HTERT RPE-1 (cell line): ENCODE results near the gene GRAP2.
"Not testable (repeated sequence)": the region's sequence is repeated elsewhere in the genome, so short reads cannot be mapped to it uniquely, and the experiment has no call there.

ENCODE experiments used
- in situ Hi-C: fragments of 300-500 bp; cut with MboI; formaldehyde crosslinking; loops from 4 replicates; pipeline ENCODE4 v1.14.3; 2020; ENCODE audit warnings: low sequenced_read_pairs

GRAP2 gene

DNA sequence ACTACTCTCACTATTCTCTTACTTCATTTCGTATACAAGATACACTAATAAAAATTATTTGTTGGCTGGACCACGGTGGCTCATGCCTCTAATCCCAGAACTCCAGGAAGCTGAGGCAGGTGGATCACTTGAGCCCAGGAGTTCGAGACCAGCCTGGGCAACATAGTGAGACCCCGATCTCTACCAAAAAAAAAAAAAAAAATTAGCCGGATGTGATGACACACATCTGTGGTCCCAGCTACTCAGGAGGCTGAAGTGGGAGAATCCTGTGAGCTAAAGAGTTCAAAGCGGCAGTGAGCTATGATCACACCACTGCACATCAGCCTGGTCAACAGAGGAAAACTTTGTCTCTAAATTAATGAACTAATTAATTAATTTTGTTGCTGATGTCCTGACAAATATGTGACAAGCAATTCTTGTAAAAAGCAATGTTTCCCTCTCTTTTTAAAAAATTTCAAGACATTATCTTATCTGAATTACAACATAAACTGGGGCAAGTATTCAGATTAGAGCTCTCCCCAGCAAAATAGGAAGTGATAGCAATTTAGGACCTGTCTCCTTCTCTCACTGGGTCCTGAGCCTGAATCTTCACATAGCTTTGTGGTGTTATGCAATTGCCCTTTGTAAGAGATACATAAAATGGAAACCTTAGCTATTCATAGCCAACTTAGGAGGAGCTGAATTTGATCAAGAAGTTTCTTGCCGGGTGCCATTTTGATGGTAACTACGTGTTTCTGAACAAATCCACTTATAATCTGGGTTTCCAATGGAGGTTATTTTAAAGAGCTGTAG, 41.8 kb downstream of the GRAP2 start:
- in situ Hi-C loops = no loop called here

- in situ Hi-C loops = no loop called here
Observed at GRCh38 chr22:39943337-39943736, 42.5 kb downstream of the GRAP2 start.

DNA sequence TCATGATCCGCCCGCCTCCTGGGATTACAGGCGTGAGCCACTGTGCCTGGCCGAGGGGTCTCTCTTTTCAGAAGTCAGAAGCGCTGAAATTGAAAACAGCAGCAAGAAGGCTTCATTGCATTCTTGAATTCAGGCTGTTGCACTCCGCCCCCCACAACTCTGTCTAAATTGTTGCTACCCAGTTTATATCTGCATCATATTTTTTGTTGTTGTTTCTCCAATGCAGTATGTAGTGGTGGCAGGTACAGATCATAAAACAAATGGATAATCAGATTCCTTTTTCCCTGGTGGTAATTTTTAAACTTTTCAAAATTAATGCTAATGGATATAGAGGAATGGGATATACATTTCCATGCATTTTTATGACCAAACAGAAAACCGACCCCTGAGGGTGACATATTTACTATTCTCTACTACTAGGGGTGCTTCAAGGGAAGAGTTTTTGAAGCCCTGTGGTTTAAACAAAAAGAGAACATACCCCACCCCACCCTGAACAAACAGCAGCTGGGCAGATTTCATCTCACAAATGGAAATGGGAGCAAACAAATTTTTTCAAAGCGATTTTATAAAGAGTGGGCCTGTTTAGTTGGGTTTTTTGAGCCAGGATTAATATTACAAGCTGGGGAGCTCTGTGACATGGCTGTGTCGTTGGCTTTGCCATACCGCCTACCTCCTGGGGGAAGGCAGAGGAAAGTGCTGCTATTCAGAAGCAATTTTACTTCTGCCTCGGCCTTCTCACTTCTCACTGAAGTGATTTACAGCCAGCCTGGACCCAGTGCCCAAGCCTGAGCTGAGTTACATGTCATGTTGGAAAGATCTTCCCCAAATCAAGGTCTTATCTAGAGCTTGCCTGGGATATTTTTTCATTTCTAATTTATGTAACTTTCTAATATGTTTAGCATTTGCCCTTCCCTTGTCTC, 43.3 kb downstream of the GRAP2 start:
- in situ Hi-C loops = no loop called here

DNA sequence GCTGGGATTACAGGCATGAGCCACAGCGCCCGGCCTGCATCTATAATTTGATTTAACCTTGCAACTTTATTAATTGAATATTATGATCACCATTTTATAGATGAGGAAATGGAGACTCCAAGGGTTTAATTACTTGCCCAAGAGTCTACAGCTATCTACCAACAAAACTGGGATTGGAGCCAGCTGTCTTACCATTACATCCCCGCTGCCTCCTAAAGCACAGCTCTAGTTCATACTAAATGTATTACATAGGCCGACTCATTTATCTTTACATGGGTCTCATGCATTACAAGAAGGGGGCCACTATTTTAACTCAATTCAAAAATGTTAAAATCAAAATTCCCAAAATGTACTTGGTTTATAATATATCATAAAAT, 45.2 kb downstream of the GRAP2 start:
- in situ Hi-C loops = no loop called here

- in situ Hi-C loops = no loop called here
Observed at GRCh38 chr22:39946503-39947219, 45.8 kb downstream of the GRAP2 start.

DNA sequence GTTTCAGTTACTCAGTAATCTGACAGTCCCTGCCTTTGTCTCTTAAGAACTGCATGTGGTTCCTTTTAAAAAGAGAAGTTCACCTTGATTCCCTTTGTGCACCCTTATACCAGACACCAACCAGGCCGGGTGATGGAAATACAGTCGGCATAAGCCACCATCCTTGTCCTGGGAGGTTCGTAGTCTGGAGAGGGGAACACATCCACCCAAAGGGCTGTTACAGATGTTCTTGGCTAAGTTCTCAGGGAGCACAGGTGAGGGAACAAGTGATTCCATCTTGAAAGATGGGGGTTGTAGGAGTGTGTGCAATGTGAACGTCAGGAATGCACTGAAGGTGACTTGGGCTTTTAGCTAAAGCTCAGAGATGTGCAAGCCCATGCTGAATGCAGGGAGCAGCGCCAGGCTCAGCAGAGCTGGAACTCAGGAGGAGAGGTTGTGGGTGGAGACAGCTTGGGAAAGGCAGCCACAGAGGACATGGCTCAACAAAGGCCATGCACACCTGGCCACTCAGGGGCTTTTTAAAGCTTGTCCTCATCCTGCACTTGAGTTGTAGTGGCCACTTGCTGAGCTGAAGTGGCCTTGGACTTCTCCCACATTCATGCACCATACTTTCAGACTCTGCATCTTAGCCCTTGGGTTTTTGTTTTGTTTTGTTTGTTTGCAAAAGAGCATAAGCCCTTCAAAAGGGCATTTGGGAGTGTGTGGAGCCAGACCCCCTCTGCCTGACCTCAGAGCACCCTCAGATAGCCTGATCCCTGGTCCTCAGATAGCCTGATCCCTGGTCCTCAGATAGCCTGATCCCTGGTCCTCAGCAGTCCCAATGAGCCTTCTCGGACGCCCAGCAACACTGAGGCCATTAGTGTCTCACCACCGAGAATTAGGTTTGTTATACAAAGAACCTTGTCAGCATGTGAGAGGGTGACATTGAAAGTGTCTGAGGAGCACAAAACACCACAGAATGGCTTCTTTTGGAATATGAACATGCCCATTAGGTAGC, 46.6 kb downstream of the GRAP2 start:
- in situ Hi-C loops = no loop called here

GRCh38 chr22:39949964-39950737, 49.3 kb downstream of the GRAP2 start:
- in situ Hi-C loops = no loop called here

DNA sequence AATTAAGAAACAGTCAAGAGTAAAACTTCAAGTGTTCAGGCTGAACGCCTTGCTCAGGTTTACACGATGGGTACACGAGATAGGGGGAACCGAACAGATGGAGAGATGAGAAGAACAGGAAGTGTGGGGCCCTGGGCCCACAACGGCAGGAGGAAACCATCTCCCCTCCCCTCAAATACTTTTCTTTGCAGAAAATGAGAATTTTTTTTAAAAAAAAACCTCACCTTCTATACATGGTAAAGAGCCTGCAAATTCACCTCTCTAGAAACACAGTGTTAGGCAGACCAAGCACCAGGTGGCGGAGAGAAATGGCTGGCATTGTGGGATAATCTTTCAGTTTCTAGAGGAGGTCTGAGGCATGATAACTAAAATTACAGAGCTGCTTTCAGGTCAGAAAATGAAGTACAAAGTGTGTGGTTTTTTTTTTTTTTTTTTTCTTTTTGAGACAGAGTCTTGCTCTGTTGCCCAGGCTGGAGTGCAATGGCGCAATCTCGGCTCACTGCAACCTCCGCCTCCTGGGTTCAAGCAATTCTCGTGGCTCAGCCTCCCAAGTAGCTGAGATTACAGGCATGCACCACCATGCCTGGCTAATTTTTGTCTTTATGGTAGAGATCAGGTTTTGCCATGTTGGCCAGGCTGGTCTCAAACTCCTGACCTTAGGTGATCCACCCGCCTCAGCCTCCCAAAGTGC, 50.9 kb downstream of the GRAP2 start:
- in situ Hi-C loops = not testable (repeated sequence)

DNA sequence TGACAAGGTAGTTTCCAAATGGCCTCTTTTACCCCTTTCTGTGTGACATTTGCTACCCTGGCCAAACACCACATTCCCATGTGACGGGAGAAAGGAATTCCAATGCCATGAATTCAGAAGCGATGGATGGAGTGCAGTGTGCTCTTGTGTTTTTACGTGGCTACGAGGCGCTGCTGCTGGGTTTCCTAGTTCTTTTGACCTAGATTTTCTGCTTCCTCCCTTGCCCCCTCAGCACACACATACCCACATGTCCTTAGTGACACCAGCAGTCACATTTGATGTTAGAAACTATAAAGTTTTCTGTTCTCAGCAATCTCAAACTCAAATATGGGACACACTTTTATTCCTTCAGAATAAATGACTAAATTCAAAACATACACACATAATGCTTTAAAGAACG, 51.5 kb downstream of the GRAP2 start:
- in situ Hi-C loops = no loop called here

DNA sequence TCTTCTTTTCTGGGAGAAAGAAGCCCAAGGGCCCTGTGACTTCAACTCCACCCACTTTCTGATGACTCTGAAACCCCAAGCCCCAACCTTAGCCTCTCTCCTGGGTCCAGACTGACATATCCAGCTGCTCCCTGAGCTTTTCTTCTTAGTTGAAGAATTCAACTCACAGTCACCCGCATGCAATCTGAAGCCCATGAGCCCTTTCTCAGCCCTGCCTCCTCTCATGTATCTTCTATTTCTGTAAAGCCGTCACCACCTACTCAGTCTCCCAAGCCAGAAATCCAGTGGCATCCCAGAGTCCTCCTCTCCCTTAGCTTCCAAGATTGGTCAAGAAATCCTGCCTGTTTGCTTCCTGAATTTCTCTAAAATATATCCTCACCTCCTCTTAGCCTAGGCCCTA, 52.2 kb downstream of the GRAP2 start:
- in situ Hi-C loops = no loop called here

- in situ Hi-C loops = no loop called here
Observed at GRCh38 chr22:39954584-39955055, 53.7 kb downstream of the GRAP2 start.

DNA sequence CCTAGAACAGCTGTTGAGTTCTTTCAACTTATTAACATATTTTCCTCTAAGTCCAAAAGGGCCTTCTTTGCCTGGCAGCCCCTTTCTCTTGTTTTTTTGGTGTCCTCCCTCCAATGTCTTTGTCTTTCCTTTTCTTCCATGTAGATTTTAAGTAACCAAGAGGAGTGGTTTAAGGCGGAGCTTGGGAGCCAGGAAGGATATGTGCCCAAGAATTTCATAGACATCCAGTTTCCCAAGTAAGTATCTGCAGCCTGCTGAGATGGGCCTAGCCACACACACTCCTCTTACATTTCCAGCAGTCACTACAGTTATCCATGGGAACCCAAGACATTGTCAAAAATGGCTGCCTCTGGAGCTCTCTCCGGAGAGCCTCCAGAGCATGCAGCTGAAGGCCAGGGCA, 54.8 kb downstream of the GRAP2 start:
- in situ Hi-C loops = no loop called here

DNA sequence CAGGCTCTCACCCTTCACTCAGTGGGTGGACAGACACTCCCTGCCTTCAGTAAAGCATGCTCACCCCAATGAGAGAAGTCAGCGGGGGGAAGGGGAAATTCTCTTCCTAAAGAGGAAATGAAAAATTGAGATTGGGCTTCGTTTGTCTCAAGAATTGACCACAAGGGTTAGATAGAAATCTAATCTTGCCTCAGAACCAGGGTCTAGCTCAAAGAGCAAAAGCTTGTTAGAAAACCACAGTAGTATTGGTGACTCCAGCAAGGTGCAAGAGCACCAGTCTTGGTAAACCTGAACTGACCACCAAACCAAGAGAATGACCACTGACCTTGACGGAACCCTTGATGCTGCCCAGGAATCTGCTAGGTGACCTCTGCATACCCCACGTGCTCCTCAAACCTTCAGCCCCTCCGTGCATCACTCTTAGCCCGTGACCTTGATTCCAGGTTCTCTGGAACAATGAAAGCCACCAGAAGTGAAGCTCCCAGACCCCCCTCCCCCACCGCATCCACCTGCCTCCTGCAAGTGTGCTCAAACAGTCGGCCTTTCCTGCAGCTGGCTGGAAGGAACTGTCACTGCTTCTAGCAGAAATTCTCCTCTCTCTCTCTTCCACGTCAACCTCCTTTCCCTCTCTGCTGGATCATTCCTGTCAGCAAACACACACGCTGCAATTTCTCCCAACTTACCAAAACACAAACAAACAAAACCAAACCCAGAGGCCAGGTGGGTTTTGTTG, 56.2 kb downstream of the GRAP2 start:
- in situ Hi-C loops = no loop called here

- in situ Hi-C loops = no loop called here
Observed at GRCh38 chr22:39958009-39958711, 57.3 kb downstream of the GRAP2 start.

DNA sequence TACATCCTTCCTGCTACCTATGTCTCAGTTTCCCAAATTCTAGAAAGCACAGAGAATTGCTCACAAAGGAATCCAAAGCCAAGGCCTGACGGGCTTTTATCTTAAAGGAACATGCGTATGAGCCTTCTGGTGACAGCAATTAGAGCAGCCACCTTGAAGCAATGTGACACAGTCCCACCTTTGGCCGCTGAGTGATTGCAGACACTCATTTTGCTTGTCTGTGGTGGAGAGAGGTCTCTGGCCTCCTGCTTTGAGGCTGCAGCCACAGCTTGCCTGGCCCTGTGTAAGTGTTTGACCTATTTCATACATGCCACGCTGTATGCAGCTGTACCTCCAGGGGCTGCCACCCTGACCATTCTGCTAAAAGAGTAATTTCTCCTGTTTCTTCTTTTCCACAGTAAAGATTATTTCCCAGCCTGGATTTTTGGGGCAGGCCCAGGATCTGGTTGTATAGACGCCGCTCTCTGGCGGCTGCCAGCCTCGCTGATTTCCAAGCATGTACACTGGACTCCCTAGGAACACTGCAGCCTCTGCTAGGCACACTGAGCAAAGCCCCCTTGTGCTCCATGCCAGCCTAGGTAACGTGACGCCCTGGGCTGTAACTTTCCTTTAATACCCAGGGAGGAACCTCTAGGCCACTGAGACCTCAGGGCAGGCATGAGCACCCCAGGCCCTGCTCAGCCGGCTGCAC, 58.2 kb downstream of the GRAP2 start:
- in situ Hi-C loops = no loop called here

DNA sequence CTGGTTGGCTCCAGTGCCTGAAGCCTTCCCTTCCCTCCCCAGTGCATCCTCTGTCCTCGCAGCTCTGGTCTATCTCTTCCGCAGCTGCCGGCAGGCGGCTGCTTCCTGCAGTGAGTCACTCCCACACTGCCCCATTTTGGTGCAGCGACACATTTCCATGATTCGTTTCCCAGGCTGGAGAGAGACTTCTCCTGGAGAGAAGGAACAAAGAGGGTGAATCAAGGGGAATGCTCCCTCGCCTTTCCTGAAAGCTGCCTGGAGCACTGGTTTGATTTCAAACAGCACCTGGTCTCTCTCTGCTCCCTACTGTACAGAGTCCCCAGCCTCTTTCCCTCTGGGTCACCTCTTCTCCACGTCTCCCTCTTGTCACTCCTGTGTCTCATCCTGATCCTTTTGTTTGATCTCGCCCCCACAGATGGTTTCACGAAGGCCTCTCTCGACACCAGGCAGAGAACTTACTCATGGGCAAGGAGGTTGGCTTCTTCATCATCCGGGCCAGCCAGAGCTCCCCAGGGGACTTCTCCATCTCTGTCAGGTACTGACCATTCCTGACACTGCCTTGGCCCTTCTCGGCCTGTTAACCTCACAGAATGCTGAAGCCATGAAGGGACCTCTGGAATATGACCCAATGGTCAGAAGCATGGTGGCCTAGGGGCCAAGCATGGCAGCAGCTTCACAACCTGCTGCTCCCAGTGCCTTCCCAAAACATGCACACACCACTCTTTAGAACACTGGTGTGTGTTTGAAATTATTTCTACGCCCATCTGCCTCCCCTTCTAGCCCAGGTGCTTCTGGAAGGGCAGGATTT, 59.0 kb downstream of the GRAP2 start, which contains the start of gene TMA7B:
TSS of gene TMA7B (plus strand) at position 758 of the 808 bp plus-strand sequence. CDS start 3,978 bp downstream, outside the sequence.
- in situ Hi-C loops = no loop called here
